Stimulated activated naive CD4-positive, alpha-beta T cell treated with Interleukin-2 at 50 U/mL for 16 hours (primary cell): ENCODE data around the gene MPPED2.

ENCODE experiments used
- DNase-seq: peaks from one replicate; lab custom pipeline; 2025; lab: John Stamatoyannopoulos, UW

The MPPED2 gene

DNA sequence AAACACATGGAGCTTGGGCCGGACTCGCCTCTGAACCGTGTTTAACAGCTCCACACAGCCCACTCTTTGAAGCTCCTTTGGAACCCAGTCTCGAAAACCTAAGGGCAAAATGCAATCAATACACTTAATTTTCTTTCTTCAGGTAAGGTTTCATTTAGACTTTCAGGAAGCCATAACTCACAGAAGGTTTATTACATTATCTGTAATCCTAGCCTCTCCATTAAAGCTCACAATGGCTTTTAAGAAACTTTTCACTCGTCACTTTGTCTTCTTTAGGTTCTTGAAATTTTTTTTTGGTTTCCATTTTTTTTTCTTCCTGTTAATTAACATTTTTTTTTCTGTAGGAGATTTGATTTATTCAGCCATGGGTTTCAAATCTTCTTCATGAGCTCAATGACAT, 171.9 kb downstream of the MPPED2 start:
- DNase-seq = no peak

DNA sequence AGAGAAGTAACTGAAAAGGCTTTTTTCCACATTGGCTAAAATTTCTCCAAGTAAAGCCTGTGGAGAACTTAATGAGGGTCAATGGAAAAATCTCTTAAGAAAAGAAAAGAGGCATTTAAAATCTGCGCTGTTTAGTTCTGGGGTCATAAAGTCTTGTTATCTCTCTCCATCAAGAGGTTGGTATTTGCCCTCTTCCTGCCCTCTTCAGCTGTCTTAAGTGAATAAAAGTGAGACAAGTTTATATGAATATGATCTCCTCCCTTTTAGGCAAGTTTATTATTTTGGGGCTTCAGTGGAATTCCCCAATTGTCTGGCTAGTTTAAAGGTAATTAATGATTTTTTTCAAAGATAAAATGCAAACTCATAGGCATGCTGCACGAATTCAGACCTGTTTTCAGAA, 173.6 kb downstream of the MPPED2 start:
- no peak for DNase-seq

DNA sequence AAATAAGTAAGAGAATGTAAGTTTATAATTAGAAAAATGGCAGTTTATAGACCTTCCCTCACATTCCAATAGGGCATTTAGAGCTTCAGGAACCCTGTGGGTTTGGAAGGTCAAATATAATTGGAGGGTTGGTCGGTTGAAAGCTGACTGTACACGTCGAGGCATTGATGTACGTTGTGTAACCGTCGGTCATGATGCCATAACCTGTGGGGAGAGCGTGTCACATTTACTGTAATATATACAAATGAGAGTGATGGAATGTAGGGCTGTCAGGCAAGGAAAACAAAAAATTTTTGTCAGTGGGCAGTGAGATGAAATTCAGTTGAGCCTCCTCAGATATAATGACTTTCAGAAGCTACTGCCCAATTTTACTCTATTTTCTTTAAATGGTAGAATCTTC, 174.8 kb downstream of the MPPED2 start:
- no peak for DNase-seq

DNA sequence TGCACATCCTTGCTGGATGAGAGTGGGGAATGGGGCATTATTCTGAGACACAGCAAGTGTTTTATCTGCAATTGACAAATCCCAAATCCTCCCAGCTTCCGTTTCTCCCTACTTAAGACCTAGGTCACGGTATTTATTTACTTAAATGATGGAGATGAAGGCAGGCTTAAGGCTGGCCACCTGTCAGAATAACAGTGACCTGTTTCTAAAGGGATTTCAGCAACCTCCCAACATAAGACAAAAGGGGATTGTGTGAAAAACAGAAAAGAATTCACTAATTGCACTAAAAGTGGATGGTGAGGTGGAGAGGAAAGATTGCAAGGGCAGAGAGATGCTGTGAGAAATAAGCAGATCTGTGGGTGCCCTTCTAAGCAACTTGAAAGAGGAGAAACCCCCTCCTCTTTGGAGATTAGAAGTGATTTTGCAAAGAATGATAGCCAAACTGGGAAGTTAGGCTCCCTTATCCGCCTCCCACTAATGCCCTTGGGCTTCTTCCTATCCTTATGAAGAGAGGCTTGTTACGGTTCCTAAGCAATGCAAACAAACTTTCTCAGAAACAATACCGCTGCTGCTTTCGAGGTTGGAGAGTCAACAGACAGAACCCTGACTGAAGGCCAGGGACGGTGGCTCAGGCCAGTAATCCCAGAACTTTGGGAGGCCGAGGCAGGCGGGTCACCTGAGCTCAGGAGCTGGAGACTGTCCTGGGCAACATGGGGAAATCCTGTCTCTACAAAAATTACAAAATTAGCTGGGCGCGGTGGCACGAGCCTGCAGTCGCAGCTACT, 179.0 kb downstream of the MPPED2 start:
- DNase-seq = no peak

DNA sequence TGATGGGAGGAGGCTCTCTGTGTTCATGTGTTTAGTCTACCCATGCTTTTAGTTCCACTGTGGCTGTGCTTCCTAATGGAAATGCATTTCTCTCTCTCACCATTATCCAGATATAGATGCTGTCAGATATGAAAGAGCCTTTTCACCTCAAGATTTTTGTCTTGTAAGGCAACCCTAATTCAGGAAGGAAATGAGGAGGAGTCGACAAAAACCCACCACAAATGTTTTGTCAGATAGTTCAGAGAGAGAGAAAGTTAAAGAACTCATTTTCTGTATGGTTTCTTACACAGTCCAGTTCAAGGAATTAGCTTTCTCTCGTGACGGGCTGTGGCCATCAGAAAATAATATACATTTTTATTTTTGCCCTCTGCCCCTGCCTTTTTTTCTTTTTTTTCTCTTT, 180.8 kb downstream of the MPPED2 start:
- no peak for DNase-seq

DNA sequence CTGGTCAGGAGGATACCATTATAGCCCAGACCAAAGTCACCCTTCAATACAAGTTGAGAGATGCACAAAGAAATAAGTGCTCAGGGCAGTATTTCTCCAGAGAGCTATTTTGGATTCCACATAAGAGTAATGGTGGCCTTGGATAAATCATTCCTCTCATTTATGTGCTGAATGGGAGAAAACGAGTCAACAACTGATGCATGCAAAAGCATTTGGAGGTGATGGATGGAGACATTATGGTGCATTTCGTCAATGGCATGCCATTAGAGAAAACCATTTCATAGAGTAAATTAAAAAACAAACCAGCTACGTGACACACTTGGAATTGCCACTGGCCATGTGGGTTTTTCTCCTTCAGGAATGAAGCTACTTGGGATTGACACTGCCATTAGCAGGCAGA, 182.0 kb downstream of the MPPED2 start:
- DNase-seq = no peak

DNA sequence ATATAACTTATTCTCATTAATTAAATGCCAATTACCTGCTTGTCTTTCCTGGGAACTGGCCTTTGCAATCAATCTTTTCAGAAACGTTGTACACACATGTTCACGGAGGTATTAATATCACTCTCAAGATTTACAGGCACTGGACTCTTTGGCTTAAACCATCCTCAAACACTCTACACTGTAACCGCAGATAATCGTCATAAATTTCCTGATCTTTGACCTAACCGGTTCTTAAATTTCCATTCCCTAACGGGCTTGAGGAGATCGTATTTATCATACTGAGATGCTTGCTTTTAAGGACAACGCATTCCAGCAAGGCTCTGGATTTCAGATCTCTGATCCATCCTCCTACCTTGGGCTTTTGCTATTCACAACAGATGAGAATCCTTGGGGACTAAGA, 190.4 kb downstream of the MPPED2 start:
- DNase-seq = no peak

DNA sequence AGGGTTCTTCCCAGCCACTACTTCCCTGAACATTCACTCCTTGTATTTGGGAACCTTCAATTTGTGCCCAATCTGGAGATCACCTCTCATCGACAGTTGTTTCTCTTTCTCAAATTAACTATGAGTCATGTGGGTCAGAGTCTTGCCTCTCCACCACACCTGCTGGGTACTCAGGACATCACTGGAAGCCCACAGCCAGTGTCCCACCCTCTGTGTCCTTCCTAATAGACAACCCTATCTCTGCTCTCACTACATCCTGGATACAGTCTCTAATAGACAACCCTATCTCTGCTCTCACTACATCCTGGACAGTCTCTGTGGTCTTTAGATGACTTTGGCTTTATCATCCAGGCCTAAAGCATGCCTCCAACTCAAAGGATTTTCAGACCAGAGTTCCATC, 193.1 kb downstream of the MPPED2 start:
- DNase-seq = no peak

DNA sequence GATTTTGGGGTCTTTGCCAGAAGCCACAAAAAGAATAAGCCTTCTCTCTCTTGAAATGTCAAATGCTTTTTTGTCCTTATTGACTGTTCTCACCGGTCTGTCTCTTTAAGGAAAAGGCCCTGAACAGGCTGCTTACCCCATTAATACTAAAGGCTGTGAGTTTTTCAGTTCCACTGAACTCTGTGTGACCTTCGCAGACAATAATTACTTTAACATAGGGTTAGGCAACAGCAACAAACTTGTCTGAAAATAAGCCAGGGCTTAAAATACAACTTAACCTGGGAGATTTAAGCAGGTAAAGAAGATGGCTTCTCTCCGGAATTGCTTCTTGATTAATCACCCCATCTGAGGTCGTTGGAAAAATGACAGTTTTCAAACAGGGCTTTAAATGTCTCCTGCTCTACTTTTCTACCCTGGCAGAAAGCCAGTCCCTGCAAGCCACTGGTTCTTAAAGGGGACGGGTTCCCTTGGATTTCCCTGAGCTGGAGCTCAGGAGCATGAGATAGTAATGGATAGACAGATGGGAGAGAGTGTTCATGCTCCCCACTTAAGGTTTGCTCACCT, 193.8 kb downstream of the MPPED2 start:
- DNase-seq = no peak

DNA sequence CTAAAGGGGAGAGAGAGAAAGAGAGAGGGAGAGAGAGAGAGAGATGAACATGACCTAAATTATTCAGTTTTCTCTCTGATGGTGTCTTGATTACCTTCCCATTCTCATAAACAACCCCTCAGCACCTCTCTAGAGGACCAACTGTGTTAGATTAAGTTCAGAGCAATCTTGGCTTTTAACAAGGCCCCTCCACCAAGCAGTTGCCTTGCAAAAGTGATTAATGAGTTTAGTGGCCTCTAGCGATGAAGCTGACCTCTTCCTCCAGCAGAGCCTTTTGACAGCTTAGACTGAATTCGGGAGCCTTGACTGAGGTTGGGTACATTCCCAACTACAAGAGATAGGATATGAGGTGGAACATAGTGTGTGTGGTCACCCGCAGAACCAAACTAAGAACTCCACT, 197.2 kb downstream of the MPPED2 start:
- DNase-seq = no peak

DNA sequence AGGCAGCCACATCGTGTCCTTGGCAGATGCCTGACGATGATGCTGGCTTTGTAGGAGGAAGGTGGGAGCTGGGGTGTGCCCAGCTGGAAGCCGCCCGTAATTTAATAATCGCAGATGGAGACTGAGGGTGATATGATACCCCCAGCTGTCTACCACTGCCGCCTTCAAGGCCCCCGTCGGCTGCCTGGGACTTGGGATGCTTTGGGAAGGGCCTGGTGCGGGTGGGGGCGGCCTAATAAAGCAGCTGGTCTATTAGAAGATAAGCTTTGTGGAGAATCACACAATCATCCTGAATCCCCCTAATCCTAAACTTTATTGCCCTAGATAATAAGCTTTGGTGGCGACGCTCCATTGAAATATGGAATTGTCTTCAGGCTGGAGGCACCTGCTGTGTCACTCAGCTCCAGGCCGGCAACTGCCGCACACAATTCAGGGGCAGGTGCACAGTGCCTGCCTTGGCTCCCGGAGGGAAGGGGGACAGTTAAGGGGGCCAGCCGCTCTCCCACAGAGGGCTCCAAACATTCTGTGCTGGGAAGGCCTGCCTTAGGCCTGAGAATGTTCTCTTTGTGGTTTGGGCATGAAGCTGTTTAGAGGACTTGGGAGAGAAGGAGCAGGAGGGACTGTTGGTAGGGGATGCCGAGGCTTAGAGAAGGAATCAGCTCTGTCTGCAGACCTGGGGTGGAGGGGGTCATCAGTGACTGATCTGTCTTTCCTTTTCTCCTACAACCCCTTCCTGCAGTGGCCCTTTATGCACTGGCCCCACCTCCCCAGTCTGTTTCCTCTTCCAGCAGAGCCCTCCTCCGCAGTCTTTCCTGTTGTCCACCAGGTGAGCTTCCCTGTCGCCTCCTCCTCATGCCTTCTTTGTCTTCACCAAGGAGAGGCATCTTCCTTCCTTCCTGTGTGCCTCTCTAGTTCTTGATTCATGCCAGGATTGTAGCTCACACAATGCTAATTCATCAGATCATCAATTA, 198.0 kb downstream of the MPPED2 start:
- DNase-seq = no peak

DNA sequence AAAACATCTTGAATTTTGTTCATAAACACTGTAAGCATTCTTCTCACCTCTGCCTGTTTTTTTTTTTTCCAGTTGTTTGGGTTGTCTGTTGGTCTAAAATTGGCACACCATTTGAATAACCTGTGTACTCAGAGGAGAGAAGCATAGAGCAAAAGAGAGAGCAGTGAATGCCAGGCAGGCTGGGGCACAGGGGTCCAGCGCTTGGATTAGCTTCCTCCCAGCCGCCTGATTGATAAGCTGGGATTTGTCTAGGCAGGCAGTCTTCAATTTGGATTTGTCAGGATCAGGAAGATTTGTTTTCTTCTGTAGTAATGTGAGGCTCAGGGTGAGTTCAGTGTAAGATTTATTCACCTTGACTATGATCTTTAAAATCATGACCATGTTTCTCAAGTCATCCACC, 204.3 kb downstream of the MPPED2 start:
- DNase-seq = no peak

DNA sequence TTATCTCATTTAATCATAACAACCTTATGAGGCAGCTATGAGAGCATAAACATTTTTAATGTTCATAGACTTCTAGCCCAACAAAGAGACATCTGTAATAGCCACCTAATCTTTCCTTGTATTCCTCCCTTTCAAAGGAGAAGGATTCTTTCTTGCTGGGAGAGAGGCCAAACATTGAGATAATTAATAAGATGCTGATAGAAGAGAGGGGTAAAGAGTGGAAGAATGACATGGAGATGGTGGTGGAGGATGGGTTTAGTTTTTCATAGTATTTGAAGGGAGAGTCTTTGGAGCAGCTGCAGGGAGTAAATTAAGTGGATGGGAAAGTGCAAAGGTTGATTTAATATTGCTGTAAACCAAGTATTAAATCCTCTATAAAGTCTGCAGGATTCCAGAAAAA, 205.3 kb downstream of the MPPED2 start:
- no peak for DNase-seq

DNA sequence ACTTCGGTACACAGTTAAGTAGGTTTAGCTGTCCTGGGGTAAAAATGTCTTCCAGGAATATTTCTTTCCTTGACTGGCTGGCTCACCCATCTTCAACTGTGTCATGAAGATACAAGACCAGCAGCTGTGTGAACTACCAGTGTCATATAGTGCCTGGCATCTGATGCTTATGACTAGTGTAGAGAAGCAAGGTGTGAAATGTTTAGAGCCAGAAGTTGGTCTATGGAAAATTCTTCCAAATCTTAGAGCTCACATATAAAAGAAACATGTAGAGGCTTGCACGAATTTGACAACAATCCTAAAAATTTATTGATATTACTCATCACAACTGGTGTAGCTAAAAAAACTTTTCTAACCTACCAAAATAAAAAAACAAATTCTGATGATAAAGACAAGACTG, 208.8 kb downstream of the MPPED2 start:
- no peak for DNase-seq

DNA sequence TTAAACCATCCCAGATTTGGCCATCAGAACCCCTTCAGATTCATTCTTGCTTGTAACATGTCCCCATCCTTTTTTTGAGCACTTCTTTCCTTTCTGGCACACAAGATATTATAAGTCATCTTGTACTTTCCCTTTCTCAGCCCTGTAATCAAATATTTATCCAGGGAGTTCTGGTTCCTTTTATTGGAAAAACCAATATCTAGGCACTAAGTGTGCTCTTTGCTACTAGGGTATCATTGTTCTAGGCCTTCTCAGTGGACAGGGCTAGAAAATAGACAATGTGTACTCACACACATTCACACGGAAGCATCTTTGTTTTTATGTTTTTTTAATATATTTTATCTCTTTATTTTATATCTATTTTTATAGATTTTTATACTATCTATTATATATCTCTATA, 216.0 kb downstream of the MPPED2 start:
- no peak for DNase-seq

DNA sequence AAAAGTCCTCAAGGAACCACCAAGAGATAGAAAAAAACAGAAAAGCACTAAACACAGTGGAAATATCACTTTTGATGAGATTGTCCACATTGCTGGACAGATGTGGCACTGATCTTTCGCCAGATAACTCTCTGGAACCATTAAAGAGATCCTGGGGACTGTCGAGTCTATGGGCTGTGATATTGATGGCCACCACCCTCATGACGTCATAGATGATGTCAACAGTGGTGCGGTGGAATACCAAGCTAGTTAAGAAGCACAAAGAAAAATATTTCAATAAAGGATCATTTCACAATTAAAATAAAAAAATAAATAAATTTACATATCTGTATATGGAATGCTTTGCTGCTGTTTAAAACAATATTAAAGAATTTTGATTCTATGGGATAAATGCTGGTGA, 217.8 kb downstream of the MPPED2 start:
- no peak for DNase-seq

DNA sequence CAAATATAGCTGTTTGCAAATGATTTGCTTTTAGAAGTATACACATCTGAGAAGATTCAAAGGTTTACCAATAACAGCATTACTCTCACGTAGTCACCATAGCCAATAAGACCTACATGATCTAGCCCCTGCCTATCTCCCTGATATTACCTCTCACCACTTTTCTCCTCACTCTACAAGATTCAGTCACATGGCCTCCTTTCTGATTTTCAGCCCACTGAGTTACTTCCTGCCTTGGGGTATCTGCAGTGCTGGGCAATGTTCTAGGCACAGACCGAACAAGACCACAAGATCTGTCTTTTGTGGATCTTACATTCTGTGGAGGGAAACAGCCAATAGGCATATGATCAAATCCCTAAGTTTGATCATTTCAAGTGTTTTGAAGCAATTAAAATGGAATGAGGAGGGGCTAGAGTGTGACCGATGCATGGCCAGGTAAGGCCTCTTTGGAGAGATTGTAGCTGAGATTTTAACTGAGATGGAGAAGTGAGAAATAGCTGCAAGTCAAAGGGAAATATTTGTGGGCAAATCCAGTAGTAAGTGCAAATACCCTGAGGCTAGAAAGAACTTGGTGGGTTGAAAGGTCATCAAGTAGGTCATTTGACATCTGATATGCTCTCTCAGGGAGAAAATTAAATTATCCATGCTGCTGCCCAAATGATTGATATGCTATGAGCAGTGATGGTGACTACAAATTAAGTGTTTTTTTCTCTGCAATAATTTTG, 220.2 kb downstream of the MPPED2 start:
- DNase-seq = no peak

DNA sequence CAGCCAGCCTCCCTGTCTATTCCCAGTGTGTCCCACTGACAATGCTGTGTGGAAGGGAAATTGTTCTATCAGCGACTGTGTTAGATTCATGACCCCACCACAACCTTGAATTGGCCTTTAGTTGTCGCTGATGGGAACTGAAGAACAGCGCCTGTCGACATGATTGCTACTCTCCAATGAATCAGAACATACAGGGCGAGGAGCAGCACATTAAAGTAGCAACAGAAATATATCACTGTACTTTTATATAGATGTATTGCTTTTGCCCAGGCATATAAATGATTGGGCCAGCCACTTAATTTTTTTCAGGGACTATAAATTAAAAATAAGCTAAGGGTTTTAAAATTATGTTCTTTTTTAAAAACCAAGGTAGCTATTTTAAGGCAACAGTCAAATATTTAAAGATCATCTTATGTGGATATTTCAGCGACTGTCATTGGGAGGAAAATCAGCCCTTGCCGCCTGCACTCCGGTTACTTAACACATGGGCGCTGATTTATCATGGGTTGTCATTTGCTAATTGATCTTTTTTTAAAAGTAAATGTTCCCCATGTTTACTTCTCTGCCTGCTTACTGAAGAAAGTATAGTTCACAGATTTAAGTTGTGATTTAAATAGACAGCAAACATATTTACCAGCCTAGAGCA, 221.2 kb downstream of the MPPED2 start:
- no peak for DNase-seq

DNA sequence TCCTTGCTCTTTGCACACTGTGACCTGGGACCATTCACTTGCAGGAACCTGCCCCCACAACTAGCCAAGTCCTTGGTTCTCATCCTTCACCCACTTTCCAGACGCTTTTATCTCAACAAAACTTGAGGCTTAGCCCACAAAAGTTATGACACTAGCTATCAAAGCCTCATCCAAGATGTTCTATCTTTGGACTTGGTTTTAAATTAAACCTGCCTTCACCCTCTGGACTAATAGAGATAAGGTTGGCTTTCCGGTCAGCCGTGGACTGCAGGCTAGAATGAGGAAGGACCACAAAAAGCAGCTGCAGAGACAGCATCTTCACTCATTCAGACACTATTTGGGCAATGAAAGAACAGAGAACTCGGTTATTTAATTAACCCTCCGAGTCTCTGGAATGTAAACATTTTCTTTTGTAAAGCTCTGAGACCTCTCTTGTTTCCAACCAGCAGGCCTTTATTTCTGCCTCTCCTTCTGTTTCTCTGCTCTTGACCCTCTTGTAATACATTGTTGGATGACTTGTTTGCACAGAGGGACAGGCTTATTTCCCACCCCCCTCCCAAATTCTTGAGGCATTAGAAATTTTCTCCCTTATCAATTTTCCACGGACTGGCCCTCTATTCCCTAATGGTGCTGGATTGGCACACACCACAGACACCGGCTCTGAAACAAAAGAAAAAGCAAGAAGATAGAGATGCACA, 221.9 kb downstream of the MPPED2 start:
- DNase-seq = no peak

DNA sequence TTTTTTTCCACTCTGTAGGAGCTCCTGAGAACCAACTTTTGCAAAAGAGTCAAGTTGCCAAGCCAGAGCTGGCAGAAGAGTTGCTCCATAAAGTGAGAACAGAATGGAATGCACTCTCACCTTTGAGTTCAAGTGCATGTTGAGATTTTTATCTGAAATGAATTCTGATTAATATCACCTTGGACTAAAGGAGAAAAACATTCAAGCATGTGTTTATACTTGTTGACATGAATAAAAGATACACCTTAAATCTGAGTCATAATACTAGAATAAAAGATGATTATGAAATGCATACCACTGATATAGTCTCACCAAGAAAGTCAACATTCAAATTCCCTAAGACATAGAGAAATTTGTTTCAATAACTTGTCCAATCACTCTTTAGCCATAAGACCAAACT, 225.4 kb downstream of the MPPED2 start:
- DNase-seq = no peak
